ENCODE data around the gene AMMECR1. TPM values are rescaled to one million over a fixed set of nuclear protein-coding genes. Genes with fewer than 3 reads are reported as not detected.

AMMECR1 gene
- total RNA-seq, 1 experiment from 2014 or later: 15.0 TPM

- ChIA-PET CTCF (no interaction called here), POLR2A (no interaction called here)
- intact Hi-C loops (cut with micrococcal nuclease; ENCODE audit: unreplicated experiment): no loop called here
- Histone ChIP-seq H3K9me3 (ENCODE audit: control insufficient read depth, insufficient read depth, low read depth, low read length) (no peaks in the 10 kb centered on the region), H3K4me1 (ENCODE audit: control insufficient read depth, insufficient read depth, low read length) (no peaks in the 10 kb centered on the region), H3K36me3 (ENCODE audit: control insufficient read depth, insufficient read depth, low read length) (no peaks in the 10 kb centered on the region), H3K27me3 (ENCODE audit: control insufficient read depth, insufficient read depth, low read length) (no peaks in the 10 kb centered on the region), H3K27ac (ENCODE audit: low read length) (no peak overlapping the region), H3K4me3 (ENCODE audit: low read depth in 2 of 2, low read length in 2 of 2) (no peak overlapping the region)
- ATAC-seq (no peak), DNase-seq (ENCODE audit: low read depth, low spot score) (no peak)
- no TSS peak for BruUV-seq (replicated peaks)
- in situ Hi-C loops (cut with HindIII; ENCODE audit: low pct_unique_long_range_greater_than_20kb, low sequenced_read_pairs): no loop called here
- TF ChIP-seq TCF7L2 (IDR thresholded peaks at IDR 0.05; ENCODE audit: low read depth, low read length) (no peak), POLR2AphosphoS5 (IDR thresholded peaks at IDR 0.05; ENCODE audit: low read depth, low read length) (no peak), CTCF (IDR thresholded peaks at IDR 0.05) (no peak), REST (IDR thresholded peaks at IDR 0.05; ENCODE audit: insufficient read depth in 1 of 2, low read depth in 2 of 2, low read length in 1 of 2) (no peak), SIN3A (IDR thresholded peaks at IDR 0.05; ENCODE audit: borderline replicate concordance, insufficient read depth, low read depth, low read length) (no peak)
Measured at GRCh38 chrX:110204986-110205385, 112.9 kb downstream of the AMMECR1 start.

- CTCF ChIA-PET: no interaction called here
Measured at GRCh38 chrX:110201799-110202198, 116.1 kb downstream of the AMMECR1 start.

More at GRCh38 chrX:110201799-110202198, 116.1 kb downstream of the AMMECR1 start:
- intact Hi-C loops (cut with micrococcal nuclease; ENCODE audit: unreplicated experiment): no loop called here
- Histone ChIP-seq H3K27me3 (ENCODE audit: control insufficient read depth, insufficient read depth, low read length) (no peaks in the 10 kb centered on the region), H3K27ac (ENCODE audit: low read length) (no peak overlapping the region), H3K4me3 (ENCODE audit: low read depth in 2 of 2, low read length in 2 of 2) (no peak overlapping the region), H3K36me3 (ENCODE audit: control insufficient read depth, insufficient read depth, low read length) (no peaks in the 10 kb centered on the region), H3K9me3 (ENCODE audit: control insufficient read depth, insufficient read depth, low read depth, low read length) (no peaks in the 10 kb centered on the region), H3K4me1 (ENCODE audit: control insufficient read depth, insufficient read depth, low read length) (no peaks in the 10 kb centered on the region)
- DNase-seq (ENCODE audit: low read depth, low spot score) (no peak), ATAC-seq (no peak)
- TF ChIP-seq TCF7L2 (IDR thresholded peaks at IDR 0.05; ENCODE audit: low read depth, low read length): no peak
- TF ChIP-seq POLR2AphosphoS5 (IDR thresholded peaks at IDR 0.05; ENCODE audit: low read depth, low read length): no peak
- TF ChIP-seq CTCF (IDR thresholded peaks at IDR 0.05): no peak
- in situ Hi-C loops (cut with HindIII; ENCODE audit: low pct_unique_long_range_greater_than_20kb, low sequenced_read_pairs): no loop called here
- BruUV-seq (replicated peaks): no TSS peak
- POLR2A ChIA-PET: no interaction called here

All from Panc1 (cell line).